T-cell (primary cell): ENCODE measurements around the gene EMX2. TPM values are rescaled to one million over a fixed set of nuclear protein-coding genes. Genes with fewer than 3 reads are reported as not detected.

Experiments used
- ATAC-seq, 4 experiments: fragments of 200-7000 bp in 3 of 4; fragments of 150-1000 bp in 1 of 4; cut with Tn5 transposase; replicated peaks in 1 of 4; 1 replicate in 3 of 4; 2 replicates in 1 of 4; pipeline ENCODE4 v1.10.0; 2021; ENCODE audit warnings: moderate library complexity in 3 of 4, mild to moderate bottlenecking in 2 of 4, moderate number of reproducible peaks in 1 of 4
- CTCF ChIA-PET, 2 donors: fragments of 300-600 bp; sonication (Branson Sonifier 250); formaldehyde crosslinking; loops; one replicate each; lab custom pipeline; 2022; ENCODE audit warnings: antibody characterized with exemption in 2 of 2; lab: Charles Lee
- POLR2A ChIA-PET, 2 donors: fragments of 300-600 bp; sonication (Branson Sonifier 250); formaldehyde crosslinking; loops; one replicate each; lab custom pipeline; 2022; ENCODE audit warnings: antibody characterized with exemption in 2 of 2; lab: Charles Lee
- DNase-seq, 35 experiments: peaks; one replicate each; pipeline versions ENCODE4 v3.0.0 to v3.0.0-alpha.2; 2013 to 2023
- H3K27ac ChIP-seq: one replicate; pipeline ENCODE4 v1.5.1; 2013; ENCODE audit warnings: low read length
- H3K27me3 ChIP-seq, 2 experiments: replicated peaks in 1 of 2; 1 replicate in 1 of 2; 2 replicates in 1 of 2; pipeline versions ENCODE4 v1.6.1 to v1.7.0; 2013; ENCODE audit warnings: low read length in 1 of 2, mixed read lengths in 1 of 2; ENCODE audit not compliant: control insufficient read depth in 2 of 2, insufficient read depth in 2 of 2; ENCODE audit errors: extremely low read depth in 1 of 2
- H3K36me3 ChIP-seq, 2 donors: 1 replicate in 1 of 2; 2 replicates in 1 of 2; pipeline versions ENCODE4 v1.6.1 to v1.7.0; 2013; ENCODE audit warnings: low read length in 1 of 2; ENCODE audit not compliant: control insufficient read depth in 2 of 2, insufficient read depth in 1 of 2; ENCODE audit errors: extremely low read depth in 1 of 2
- H3K4me1 ChIP-seq, 2 experiments: 1 replicate in 1 of 2; 2 replicates in 1 of 2; pipeline versions ENCODE4 v1.6.1 to v1.7.0; 2013; ENCODE audit warnings: low read length in 2 of 2, mixed read lengths in 1 of 2; ENCODE audit not compliant: insufficient read depth in 2 of 2, control insufficient read depth in 1 of 2; ENCODE audit errors: extremely low read depth in 1 of 2
- H3K4me3 ChIP-seq, 2 donors: 1 replicate in 1 of 2; 2 replicates in 1 of 2; pipeline versions ENCODE4 v1.5.1 to v1.7.0; 2013; ENCODE audit warnings: mild to moderate bottlenecking in 2 of 2, low read length in 1 of 2, moderate library complexity in 1 of 2; ENCODE audit not compliant: control insufficient read depth in 1 of 2; ENCODE audit errors: extremely low read depth in 1 of 2
- H3K9me3 ChIP-seq: 2 replicates; pipeline ENCODE4 v1.7.0; 2013
- H3K27ac Mint-ChIP-seq, 2 donors: one replicate each; pipeline ENCODE4 v1.8.0; 2020 to 2021; ENCODE audit warnings: mild to moderate bottlenecking in 2 of 2, mixed read lengths in 2 of 2
- H3K27me3 Mint-ChIP-seq, 2 donors: one replicate each; pipeline ENCODE4 v1.8.0; 2021 to 2022; ENCODE audit warnings: mixed read lengths in 2 of 2
- H3K36me3 Mint-ChIP-seq: one replicate; pipeline ENCODE4 v1.8.0; 2021; ENCODE audit warnings: mixed read lengths
- H3K4me1 Mint-ChIP-seq, 3 donors: one replicate each; pipeline ENCODE4 v1.8.0; 2020 to 2022; ENCODE audit warnings: mixed read lengths in 3 of 3, mild to moderate bottlenecking in 1 of 3
- H3K4me3 Mint-ChIP-seq, 3 donors: one replicate each; pipeline ENCODE4 v1.8.0; 2020 to 2022; ENCODE audit warnings: mild to moderate bottlenecking in 3 of 3, mixed read lengths in 3 of 3, moderate library complexity in 3 of 3
- H3K9me3 Mint-ChIP-seq, 3 donors: one replicate each; pipeline ENCODE4 v1.8.0; 2020 to 2022; ENCODE audit warnings: mixed read lengths in 3 of 3
- WGBS: methylation state at CpG from one replicate; pipeline ENCODE4 v1.1.5; 2013; ENCODE audit warnings: missing lambda C conversion rate; ENCODE audit not compliant: insufficient coverage; 5-methylcytosine and 5-hydroxymethylcytosine counted together
- total RNA-seq, 35 experiments: library from RNA in 6 of 35; stranded (reverse) in 6 of 35; fragments of 120-200 nt in 1 of 35; gene quantifications; one replicate each; pipeline versions ENCODE4 v1.2.1 to v1.2.4 and lab custom pipeline; 2013 to 2026

The EMX2 gene
- total RNA-seq, 5 donors from 2014 or later (not counting 1 experiment from before 2014, with no cell fraction given), result not detected

DNA sequence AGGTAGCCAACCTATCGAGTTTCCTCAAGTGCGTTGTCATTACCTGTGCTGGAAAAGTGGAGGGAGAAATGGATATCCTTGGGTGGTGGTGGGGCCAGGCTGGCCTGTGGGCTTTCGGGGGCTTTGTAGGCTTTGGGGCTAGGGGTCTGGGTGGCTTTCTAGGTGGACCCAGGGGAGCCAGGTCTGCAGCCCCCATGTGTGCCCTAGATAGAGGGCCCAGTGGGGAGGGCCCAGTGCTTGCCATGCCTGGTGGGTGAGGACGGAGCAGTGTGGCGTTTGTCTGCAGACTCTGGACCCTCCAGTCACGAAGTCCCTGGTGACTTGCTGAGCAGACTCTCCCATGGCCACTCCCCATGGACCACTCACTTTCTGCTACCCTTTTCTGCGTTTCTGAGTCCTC lies 19.7 kb downstream of the EMX2 start:
- H3K4me1 ChIP-seq, result no peaks in the 10 kb centered on the region
- ATAC-seq (no peak), DNase-seq (no peak)
- no peak overlapping the region for H3K27ac Mint-ChIP-seq
- H3K27ac ChIP-seq, result no peak overlapping the region
- no peaks in the 10 kb centered on the region for H3K36me3 ChIP-seq
- H3K9me3 Mint-ChIP-seq, result no peaks in the 10 kb centered on the region
- H3K36me3 Mint-ChIP-seq, result no peaks in the 10 kb centered on the region
- H3K4me3 Mint-ChIP-seq, result no peak overlapping the region
- no peaks in the 10 kb centered on the region for H3K9me3 ChIP-seq
- CTCF ChIA-PET, result no interaction called here
- POLR2A ChIA-PET, result no interaction called here
- peaks cover 0 to 33% of the 10 kb centered on the region in 2 experiments for H3K27me3 ChIP-seq
- H3K4me3 ChIP-seq, result no peak overlapping the region
- peaks cover 13 to 14% of the 10 kb centered on the region in 2 donors for H3K27me3 Mint-ChIP-seq
- H3K4me1 Mint-ChIP-seq, result no peaks in the 10 kb centered on the region
- 96% methylated on average over 4 of the region's 7 CpGs for WGBS

GRCh38 chr10:117562896-117563737 lies 20.6 kb downstream of the EMX2 start:
- CTCF ChIA-PET, result no interaction called here
- ATAC-seq (no peak), DNase-seq (no peak)
- Histone ChIP-seq H3K27ac (no peak overlapping the region), H3K4me3 (no peak overlapping the region), H3K9me3 (no peaks in the 10 kb centered on the region), H3K36me3 (no peaks in the 10 kb centered on the region), H3K4me1 (no peaks in the 10 kb centered on the region), H3K27me3 (peaks cover 0 to 36% of the 10 kb centered on the region in 2 experiments)
- POLR2A ChIA-PET, result no interaction called here
- 84% methylated on average over 9 of the region's 9 CpGs for WGBS
- Mint-ChIP-seq H3K4me1 (no peaks in the 10 kb centered on the region), H3K27me3 (peaks cover 16 to 18% of the 10 kb centered on the region in 2 donors), H3K4me3 (no peak overlapping the region), H3K36me3 (no peaks in the 10 kb centered on the region), H3K27ac (no peak overlapping the region), H3K9me3 (no peaks in the 10 kb centered on the region)

- no peak for DNase-seq
- 71% methylated on average over 7 of the region's 10 CpGs for WGBS
- POLR2A ChIA-PET, result no interaction called here
These were observed 21.2 kb downstream of the EMX2 start for GRCh38 chr10:117563780-117564179.

GRCh38 chr10:117565068-117565467 lies 22.5 kb downstream of the EMX2 start:
- Mint-ChIP-seq H3K9me3 (no peaks in the 10 kb centered on the region), H3K27me3 (peaks cover 14 to 16% of the 10 kb centered on the region in 2 donors), H3K27ac (no peak overlapping the region), H3K36me3 (no peaks in the 10 kb centered on the region), H3K4me1 (no peaks in the 10 kb centered on the region), H3K4me3 (no peak overlapping the region)
- no peak for ATAC-seq
- H3K27ac ChIP-seq, result no peak overlapping the region
- ChIA-PET POLR2A (interaction anchor here in 1 of 2 donors (0.6 kb wide), 1 partner anchor 59 kb away, joined by 3 read pairs; no protein-coding TSS in a partner anchor), CTCF (no interaction called here)
- no peaks in the 10 kb centered on the region for H3K36me3 ChIP-seq
- H3K27me3 ChIP-seq, result peaks cover 0 to 41% of the 10 kb centered on the region in 2 experiments
- no peaks in the 10 kb centered on the region for H3K9me3 ChIP-seq
- 63% methylated on average over 1 of the region's 3 CpGs for WGBS
- no peak overlapping the region for H3K4me3 ChIP-seq
- DNase-seq, result no peak
- H3K4me1 ChIP-seq, result no peaks in the 10 kb centered on the region

More at GRCh38 chr10:117563780-117564179, 21.2 kb downstream of the EMX2 start:
- Histone ChIP-seq H3K27me3 (peaks cover 0 to 33% of the 10 kb centered on the region in 2 experiments), H3K27ac (no peak overlapping the region), H3K36me3 (no peaks in the 10 kb centered on the region), H3K9me3 (no peaks in the 10 kb centered on the region), H3K4me1 (no peaks in the 10 kb centered on the region), H3K4me3 (no peak overlapping the region)
- Mint-ChIP-seq H3K27ac (no peak overlapping the region), H3K36me3 (no peaks in the 10 kb centered on the region), H3K9me3 (no peaks in the 10 kb centered on the region), H3K4me3 (no peak overlapping the region), H3K4me1 (no peaks in the 10 kb centered on the region), H3K27me3 (peaks cover 16 to 18% of the 10 kb centered on the region in 2 donors)
- ATAC-seq, result no peak
- CTCF ChIA-PET, result no interaction called here

DNA sequence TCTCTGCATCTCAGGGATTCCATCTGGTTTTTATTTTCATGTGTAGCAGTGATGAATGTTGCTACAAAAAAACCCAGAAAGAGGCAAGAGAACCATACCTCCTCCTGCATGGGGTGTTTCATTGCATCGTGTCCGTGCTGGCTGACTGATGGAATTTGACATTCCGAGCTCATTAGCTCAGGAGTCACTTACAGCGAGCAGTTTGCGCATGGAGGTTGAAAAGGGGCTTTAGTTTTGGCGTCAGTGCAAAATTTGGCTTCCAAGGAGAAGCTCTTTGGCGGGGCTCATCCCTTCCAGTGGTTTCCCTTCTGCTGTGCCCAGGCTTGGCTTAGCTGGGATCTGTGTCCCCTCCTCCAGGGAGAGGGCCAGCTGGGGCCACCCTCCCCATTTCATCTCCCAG lies 25.8 kb downstream of the EMX2 start:
- Histone ChIP-seq H3K4me1 (no peaks in the 10 kb centered on the region), H3K36me3 (no peaks in the 10 kb centered on the region), H3K27ac (no peak overlapping the region), H3K9me3 (no peaks in the 10 kb centered on the region), H3K4me3 (no peak overlapping the region), H3K27me3 (peaks cover 0 to 33% of the 10 kb centered on the region in 2 experiments)
- POLR2A ChIA-PET, result interaction anchor here in 1 of 2 donors (0.6 kb wide), 1 partner anchor 54 kb away, joined by 3 read pairs; no protein-coding TSS in a partner anchor
- Mint-ChIP-seq H3K27ac (no peak overlapping the region), H3K36me3 (no peaks in the 10 kb centered on the region), H3K27me3 (peaks cover 23 to 33% of the 10 kb centered on the region in 2 donors), H3K4me1 (no peaks in the 10 kb centered on the region), H3K4me3 (no peak overlapping the region), H3K9me3 (no peaks in the 10 kb centered on the region)
- CTCF ChIA-PET, result no interaction called here
- WGBS, result 92% methylated on average over 6 of the region's 7 CpGs
- no peak for ATAC-seq
- DNase-seq, result no peak

DNA sequence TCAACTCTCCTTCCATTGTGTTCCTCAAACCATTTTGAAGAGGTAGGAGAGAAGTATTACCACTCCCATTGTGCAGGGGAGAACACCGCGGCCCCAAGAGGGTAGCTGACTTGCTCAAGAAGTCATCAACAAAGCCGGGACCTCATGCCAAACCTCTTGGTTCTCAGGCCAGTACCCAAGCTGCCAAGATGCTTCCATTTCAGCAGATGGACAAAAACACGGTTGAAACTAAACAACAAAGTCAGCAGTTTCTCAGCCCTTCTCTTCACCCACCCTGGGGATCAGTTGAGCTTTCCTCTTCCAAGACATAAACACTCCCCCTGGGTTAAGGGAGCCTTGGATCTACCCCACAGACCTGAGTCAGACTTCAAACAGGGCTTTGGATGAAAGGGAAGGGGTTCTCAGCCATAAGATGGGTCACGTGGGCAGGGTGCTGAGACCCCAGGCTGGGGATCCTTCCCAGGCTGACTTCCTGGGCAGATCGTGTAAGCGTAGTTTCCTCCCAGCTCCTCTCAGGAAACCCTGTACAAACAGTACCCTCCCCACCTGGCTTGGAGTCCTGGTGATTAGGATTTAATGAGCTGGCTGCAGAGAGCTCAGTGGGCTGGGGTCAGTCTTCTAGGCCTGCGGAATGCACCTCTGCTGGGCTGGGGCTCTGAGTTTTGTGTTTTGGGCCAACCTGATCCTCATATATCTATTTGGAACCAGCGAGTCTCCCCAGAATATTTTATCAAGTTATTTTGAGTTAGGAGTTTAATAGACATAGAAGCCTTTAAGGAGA lies 27.3 kb downstream of the EMX2 start:
- H3K4me1 ChIP-seq, result no peaks in the 10 kb centered on the region
- ATAC-seq, result no peak
- Mint-ChIP-seq H3K27ac (no peak overlapping the region), H3K4me3 (no peak overlapping the region), H3K36me3 (no peaks in the 10 kb centered on the region), H3K27me3 (peaks cover 21 to 30% of the 10 kb centered on the region in 2 donors), H3K9me3 (no peaks in the 10 kb centered on the region), H3K4me1 (no peaks in the 10 kb centered on the region)
- 69% methylated on average over 4 of the region's 9 CpGs for WGBS
- H3K4me3 ChIP-seq, result no peak overlapping the region
- ChIA-PET POLR2A (no interaction called here), CTCF (interaction anchor here in 1 of 2 donors (0.5 kb wide), 1 partner anchor 1700 kb away, joined by 3 read pairs; no protein-coding TSS in a partner anchor)
- H3K36me3 ChIP-seq, result no peaks in the 10 kb centered on the region
- DNase-seq, result no peak
- peaks cover 0 to 31% of the 10 kb centered on the region in 2 experiments for H3K27me3 ChIP-seq
- H3K27ac ChIP-seq, result no peak overlapping the region
- no peaks in the 10 kb centered on the region for H3K9me3 ChIP-seq
